NT2/D1 (cell line): ENCODE measurements around the gene CLEC14A.

ENCODE experiments used
- SUZ12 ChIP-seq: IDR thresholded peaks from 2 replicates; pipeline ENCODE4 v1.6.1; 2011; ENCODE audit not compliant: insufficient read length, insufficient read depth; ENCODE audit errors: extremely low read depth
- YY1 ChIP-seq: IDR thresholded peaks from 2 replicates; pipeline ENCODE4 v1.6.1; 2011; ENCODE audit not compliant: insufficient read length, insufficient read depth
- ZNF274 ChIP-seq: IDR thresholded peaks from 2 replicates; pipeline ENCODE4 v1.6.1; 2011; ENCODE audit warnings: mild to moderate bottlenecking, low read depth, low read length

DNA sequence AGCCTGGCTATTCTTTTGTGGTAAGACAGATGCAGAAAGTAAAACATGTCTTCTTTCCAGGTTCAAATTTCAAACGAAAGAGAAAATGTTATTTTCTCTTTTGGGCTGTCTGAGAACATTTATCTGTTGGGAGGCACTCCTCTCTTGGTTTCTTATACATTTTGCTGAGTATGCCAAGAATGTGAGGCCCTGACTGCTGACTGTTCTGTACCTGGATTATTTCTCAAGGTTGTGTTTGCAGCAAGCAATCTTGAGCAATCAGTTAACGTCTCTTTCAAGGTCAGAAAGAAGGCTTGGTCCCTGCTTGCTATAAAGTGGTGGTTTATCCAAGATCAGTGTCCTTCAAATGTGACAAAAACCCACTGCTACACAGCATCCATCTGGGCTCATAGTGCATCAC lies 38.3 kb downstream of the CLEC14A start:
- TF ChIP-seq ZNF274 (no peak), YY1 (no peak), SUZ12 (no peak)
